ENCODE data around the gene DNMT3L. TPM values are rescaled to one million over a fixed set of nuclear protein-coding genes. Genes with fewer than 3 reads are reported as not detected.
"Not testable (repeated sequence)": the region's sequence is repeated elsewhere in the genome, so short reads cannot be mapped to it uniquely, and the experiment has no call there.

Gene DNMT3L
- polyA plus RNA-seq, 1 donor from 2014 or later = not detected

DNA sequence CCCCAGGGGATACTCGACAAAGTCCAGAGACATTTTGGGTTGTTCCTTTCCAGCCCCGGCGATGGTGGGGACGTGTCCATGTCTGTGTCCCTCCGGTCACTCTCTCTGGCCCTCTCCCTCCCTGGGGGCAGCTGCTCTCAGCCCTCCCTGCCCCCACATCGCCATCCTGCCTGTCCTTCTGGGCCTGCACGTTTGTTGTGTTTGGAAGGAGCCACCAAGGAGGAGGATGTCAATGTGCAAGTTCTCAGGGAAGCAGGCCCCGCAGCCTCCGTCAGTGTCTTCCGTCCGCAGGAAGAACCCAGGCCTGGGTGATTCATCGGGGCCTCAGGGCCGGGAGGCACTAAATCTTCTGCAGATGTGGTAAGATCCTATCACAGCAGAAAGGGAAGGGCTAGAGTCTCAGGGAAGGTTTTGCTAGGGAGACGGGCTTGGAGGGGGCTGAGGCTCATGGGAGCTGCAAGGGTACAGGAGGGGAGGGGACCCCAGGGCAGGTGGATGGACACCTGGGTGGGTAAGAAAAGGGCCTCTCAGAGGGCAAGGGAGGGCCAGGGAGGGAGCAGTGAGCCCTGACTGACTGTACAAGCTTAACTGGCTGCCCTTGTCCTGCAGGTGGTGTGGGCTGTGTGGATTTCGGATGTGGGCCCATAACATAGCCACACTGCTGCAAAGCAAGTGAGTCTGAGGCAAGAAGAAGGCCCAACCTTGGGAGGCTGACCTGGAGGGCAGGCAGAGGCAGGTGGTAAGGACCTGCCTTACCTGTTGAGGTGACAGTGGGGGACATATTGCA is 53.6 kb downstream of the DNMT3L start:
- not testable (repeated sequence) for H3K4me3 Mint-ChIP-seq, H3K27ac Mint-ChIP-seq, H3K9me3 Mint-ChIP-seq, H3K4me1 Mint-ChIP-seq, H3K27me3 Mint-ChIP-seq, H3K36me3 Mint-ChIP-seq

DNA sequence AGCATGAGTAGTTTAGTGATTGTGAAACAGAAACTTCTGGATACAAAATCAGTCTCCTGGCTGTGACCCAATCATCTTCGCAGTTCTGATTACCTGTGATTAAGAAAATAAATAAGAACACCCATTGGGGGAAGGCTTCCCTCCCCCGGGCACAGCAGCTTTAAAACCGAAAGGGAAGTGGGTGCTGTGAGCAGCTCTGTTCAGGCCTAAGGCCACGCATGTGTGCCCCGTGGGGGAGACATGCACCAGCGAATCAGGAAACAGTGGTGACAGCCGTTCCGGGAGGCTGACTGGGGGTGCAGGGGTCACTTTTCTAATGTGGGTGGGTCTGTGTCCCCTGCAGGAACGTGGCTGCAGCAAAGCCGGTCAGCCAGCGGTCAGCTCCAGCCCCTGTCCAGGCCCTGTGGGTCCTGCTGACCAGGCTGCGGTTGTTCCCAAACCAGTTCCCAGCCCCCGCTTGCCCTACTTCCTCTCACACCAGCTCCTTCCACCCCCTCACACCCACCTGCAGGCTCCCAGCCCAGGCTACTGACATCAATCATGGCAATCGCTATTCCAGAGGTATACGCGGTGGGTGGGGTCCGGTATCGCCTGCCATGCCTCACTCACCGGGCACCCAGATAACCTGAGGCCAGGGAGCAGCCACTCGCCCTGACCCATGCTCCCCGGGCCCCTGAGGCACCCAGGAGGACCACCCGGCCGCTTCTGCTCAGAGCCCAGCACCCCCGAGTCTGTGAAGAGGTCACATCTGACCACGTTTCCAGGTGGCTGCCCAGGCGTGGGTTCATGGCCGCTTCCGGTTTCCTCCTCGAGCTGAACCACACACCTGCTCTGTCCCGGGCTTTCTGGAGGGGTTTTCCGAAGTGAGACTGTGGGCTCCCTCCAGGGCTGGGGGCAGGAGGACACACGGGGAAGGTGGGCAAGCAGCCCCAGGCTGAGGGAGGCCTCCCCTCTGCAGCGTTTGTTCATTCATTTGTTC is 54.7 kb downstream of the DNMT3L start:
- H3K27me3 Mint-ChIP-seq, H3K9me3 Mint-ChIP-seq, H3K36me3 Mint-ChIP-seq, H3K4me1 Mint-ChIP-seq, H3K4me3 Mint-ChIP-seq, H3K27ac Mint-ChIP-seq: not testable (repeated sequence)

DNA sequence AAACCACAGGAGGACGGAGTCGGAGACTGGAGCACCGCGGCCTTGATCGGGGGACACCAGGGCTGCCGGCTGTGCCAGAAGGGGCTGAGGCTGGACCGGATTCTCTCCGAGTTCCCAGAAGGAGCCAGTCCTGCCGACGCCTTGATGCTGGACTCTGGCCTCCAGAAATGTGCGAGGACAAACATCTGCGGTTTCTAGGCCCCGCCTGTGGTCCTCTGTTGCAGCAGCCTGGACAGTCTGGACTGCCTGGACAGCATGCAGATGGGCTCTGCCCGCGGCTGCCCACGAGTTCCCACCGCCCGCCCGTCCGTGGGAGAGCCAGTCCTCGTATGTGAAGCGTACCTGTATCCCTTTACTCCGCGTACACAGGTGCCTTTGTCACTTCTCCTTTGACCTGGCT is 55.5 kb downstream of the DNMT3L start:
- not testable (repeated sequence) for H3K9me3 Mint-ChIP-seq, H3K4me1 Mint-ChIP-seq, H3K36me3 Mint-ChIP-seq, H3K27me3 Mint-ChIP-seq, H3K4me3 Mint-ChIP-seq, H3K27ac Mint-ChIP-seq

DNA sequence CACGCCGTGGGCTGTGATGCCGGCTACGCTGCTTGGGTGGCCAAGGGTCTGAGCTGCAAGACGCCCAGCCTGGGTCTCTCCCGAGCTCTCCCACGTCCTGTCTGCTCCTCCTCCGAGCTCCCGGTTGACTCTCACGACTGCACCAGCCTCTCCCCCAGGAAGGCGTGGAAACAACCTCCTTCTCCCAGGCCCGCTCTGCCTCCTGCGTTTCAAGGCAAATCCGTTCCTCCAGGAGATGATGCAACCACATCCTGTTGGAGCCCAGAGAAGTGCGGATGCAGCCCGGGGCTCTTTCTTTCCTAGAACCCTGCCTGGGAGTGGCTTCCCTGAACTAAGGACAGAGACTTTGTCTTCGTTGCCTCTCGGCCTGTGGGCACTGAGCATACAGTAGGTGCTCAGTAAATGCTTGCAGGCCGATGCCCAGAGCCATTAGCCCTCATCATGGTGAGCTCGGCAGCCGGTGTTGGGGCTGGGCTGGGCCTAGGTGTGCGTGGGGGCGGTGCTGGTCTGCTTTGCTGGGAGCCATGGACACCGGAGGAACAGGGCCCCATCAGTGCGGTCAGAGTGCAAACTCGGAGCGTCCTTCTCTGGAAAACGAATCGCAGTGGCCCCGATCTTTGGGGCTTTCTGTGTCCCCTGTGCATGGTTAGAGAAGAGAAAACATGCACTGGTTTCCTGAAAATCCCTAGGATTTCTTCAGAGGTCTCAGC is 59.0 kb downstream of the DNMT3L start:
- not testable (repeated sequence) for H3K4me1 Mint-ChIP-seq, H3K27me3 Mint-ChIP-seq, H3K9me3 Mint-ChIP-seq, H3K4me3 Mint-ChIP-seq, H3K36me3 Mint-ChIP-seq, H3K27ac Mint-ChIP-seq

DNA sequence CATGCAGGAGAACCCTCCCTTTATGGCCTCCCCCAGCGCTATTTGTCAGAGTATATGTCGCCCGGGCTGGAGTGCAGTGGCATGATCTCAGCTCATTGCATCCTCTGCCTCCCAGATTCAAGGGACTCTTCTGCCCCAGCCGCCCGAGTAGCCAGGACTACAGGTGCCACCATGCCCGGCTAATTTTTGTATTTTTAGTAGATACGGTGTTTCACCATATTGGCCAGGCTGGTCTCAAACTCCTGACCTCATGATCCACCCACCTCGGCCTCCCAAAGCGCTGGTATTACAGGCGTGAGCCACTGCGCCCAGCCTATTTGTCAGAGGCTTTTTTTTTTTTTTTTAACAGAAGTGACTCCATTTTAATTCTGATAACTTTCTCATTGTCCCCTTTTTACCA is 61.7 kb downstream of the DNMT3L start:
- H3K36me3 Mint-ChIP-seq, H3K27me3 Mint-ChIP-seq, H3K9me3 Mint-ChIP-seq, H3K4me1 Mint-ChIP-seq: not testable (repeated sequence)
- H3K4me3 Mint-ChIP-seq = peak overlapping the region in 1 of 4 donors; percentile 85
- H3K27ac Mint-ChIP-seq = peak overlapping the region in 2 of 3 donors; percentile 11 to 98

DNA sequence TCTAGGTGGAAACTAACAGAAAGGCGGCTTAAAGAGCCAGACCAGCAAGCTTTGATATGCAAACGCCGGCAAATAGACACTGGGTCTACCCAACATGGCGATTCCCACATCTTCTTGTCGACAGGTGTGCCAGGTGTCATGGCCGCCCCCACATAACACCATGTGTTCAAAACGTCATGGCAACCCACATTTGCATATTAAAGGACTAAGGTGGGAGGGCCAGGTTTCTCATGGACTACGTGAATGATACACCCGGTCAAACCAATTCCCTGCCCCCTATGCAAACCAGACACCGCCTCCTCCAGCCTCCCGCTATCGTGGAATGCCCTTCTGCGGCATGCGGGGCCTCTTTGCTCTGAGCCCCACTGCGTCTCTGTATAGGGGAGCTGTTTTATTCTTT is 62.2 kb downstream of the DNMT3L start:
- Mint-ChIP-seq H3K27ac (peak overlapping the region in 2 of 3 donors; percentile 74 to 98), H3K4me1 (peaks cover 0 to 8% (median 3%) of the 10 kb centered on the region in 3 donors), H3K4me3 (peak overlapping the region in 1 of 4 donors; percentile 85), H3K36me3 (no peaks in the 10 kb centered on the region), H3K27me3 (no peaks in the 10 kb centered on the region), H3K9me3 (no peaks in the 10 kb centered on the region)

DNA sequence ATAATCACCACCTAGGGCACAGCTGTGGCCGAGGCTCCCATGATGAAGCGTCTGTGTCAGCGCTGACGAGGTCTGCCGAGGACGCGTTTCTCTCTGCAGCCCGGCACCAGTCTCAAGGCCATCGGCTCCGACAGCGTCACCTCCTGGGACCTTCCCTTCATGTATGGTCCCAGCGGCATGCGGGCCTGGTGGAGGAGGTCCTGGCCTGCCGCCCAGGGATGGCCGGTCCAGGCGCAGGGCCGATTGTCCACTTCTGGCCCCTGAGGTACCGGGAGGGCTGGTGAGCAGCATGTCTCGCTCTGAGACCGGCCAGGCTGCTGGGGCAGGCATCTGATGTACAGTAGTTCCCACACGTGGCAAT is 64.6 kb downstream of the DNMT3L start:
- not testable (repeated sequence) for H3K4me1 Mint-ChIP-seq, H3K27ac Mint-ChIP-seq, H3K9me3 Mint-ChIP-seq, H3K27me3 Mint-ChIP-seq, H3K36me3 Mint-ChIP-seq, H3K4me3 Mint-ChIP-seq

Other genes starting within 250 kb of the DNMT3L start
- 17.9 TPM for gene TRAPPC10, start 249.6 kb downstream of the DNMT3L start, polyA plus RNA-seq
- gene PWP2, start 154.5 kb downstream of the DNMT3L start, polyA plus RNA-seq = 12.2 TPM
- 55.2 TPM for gene GATD3, start 128.2 kb downstream of the DNMT3L start, polyA plus RNA-seq
- gene ICOSLG, start 21.0 kb downstream of the DNMT3L start, polyA plus RNA-seq = 8.5 TPM
- gene AIRE, start 24.0 kb upstream of the DNMT3L start, polyA plus RNA-seq = 0.45 TPM
- gene PFKL, start 38.2 kb upstream of the DNMT3L start, polyA plus RNA-seq = 130 TPM
- 36.4 TPM for gene CFAP410, start 77.5 kb upstream of the DNMT3L start, polyA plus RNA-seq
- gene TRPM2, start 91.7 kb upstream of the DNMT3L start, polyA plus RNA-seq = 5.1 TPM
- 0.14 TPM for gene LRRC3, start 193.6 kb upstream of the DNMT3L start, polyA plus RNA-seq

Measured in IgD-negative memory B cell (primary cell).